Stimulated activated CD4-positive, alpha-beta T cell treated with anti-CD3 and anti-CD28 coated beads, Interleukin-4, amount 100 ng/mL, for 24 hours (primary cell): Measurements from ENCODE around the gene OLA1.
"Not testable (repeated sequence)": the region's sequence is repeated elsewhere in the genome, so short reads cannot be mapped to it uniquely, and the experiment has no call there.

Experiments
- DNase-seq: peaks from one replicate; pipeline ENCODE4 v3.0.0-alpha.2; 2020

Gene OLA1

GRCh38 chr2:174248187-174248997, at the start of gene OLA1:
OLA1 (minus strand) TSS chr2:174248532; CDS start chr2:174246815, 1,717 bp downstream.
- DNase-seq, result peak; percentile 96

GRCh38 chr2:174292908-174293307, 44.6 kb upstream of the OLA1 start:
- DNase-seq, result no peak

GRCh38 chr2:174286172-174286571, 37.8 kb upstream of the OLA1 start:
- DNase-seq, result no peak

DNA sequence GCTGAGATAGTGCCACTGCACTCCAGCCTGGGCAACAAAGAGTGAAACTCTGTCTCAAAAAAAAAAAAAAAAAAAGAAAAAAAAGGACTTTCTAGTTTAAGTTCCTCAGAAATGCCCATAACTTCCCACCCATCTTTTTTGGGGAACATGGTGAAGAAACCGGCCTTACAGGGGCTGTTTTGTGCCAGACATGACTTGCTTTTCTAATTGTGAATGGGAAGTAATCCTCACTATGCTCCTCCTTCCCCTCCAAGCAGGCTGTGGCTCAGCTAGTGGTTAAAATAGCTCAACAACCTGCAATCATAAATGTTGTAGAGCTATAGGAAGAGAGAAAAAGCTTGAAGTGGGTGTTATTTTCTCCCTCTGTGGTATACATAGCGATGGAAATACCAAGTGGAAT, 34.1 kb upstream of the OLA1 start:
- no peak for DNase-seq

GRCh38 chr2:174281736-174282135, 33.4 kb upstream of the OLA1 start:
- DNase-seq, result no peak

DNA sequence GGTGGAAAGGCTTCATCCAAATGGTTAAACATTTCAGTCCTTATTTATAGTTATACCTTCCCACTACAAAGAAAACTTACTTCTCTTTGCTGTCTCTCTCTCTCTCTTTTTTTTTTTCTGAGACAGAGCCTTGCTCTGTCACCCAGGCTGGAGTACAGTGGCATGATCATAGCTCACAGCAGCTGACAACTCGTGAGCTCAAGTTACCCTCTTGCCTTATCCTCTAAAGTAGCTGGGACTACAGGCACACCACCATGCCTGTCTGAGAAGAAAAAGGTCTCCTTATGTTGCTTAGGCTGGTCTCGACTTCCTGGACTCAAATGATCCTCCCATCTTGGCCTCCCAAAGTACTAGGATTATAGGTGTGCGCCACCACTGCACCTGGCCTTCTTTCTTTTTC, 32.3 kb upstream of the OLA1 start:
- DNase-seq, result no peak

DNA sequence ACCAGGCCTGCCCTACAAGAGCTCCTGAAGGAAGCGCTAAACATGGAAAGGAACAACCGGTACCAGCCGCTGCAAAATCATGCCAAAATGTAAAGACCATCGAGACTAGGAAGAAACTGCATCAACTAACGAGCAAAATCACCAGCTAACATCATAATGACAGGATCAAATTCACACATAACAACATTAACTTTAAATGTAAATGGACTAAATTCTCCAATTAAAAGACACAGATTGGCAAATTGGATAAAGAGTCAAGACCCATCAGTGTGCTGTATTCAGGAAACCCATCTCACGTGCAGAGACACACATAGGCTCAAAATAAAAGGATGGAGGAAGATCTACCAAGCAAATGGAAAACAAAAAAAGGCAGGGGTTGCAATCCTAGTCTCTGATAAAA, 21.9 kb upstream of the OLA1 start:
- DNase-seq, result not testable (repeated sequence)

GRCh38 chr2:174266288-174266687, 18.0 kb upstream of the OLA1 start:
- DNase-seq, result no peak

DNA sequence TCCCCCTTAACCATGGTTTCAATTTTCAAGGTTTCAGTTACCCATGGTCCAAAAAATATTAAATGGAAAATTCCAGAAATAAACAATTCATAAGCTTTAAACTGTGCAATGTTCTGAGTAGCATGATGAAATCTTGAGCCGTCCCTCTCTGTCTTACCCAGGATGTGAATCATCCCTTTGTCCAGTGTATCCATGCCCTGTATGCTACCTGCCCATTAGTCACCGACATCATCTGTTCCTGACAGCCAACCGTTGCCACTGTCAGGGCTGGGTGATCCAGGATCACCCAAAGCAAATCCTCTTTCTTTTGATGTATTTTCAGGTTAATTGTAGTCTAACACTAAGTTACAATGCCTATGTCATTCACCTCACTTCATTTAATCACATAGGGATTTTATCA, 15.7 kb upstream of the OLA1 start:
- no peak for DNase-seq

- no peak for DNase-seq
Measured at GRCh38 chr2:174259981-174260380, 11.6 kb upstream of the OLA1 start.

GRCh38 chr2:174254267-174254666, 5.9 kb upstream of the OLA1 start:
- no peak for DNase-seq

- DNase-seq, result no peak
Measured at GRCh38 chr2:174248998-174249592, 763 bp upstream of the OLA1 start.

DNA sequence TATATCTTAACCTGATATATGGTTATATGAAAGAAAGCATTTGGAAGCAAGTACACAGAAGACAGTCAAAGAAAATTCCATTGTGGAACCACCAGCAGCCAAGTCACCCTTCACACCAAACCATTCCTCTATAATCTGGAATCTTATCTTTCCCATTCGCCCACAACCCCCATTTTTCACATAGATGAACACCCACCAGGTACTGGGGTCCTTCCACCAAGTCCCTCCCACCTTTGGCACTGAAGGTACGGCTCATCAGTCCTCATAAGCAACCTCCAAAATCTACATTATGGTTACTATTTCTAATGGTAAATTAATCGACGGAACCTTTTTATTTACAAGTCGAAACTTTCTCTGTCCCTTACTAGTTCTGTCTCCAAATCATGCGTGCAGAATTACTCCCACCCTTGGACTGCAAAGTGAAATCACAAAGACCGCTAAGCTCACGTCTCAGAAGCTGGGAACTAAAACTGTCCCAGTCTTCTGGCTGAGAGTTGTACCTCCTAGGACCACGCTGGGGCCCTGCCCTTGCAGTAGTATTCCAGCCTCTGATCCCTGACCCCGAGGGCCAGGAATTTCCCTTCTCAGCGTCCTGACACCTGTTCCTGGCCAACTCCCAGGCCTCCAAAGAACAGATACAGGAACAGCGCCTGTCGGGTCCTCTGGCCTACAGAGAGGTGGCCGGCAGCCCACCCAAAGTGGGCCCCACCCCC, 702 bp downstream of the OLA1 start:
- DNase-seq, result peak; percentile 3

DNA sequence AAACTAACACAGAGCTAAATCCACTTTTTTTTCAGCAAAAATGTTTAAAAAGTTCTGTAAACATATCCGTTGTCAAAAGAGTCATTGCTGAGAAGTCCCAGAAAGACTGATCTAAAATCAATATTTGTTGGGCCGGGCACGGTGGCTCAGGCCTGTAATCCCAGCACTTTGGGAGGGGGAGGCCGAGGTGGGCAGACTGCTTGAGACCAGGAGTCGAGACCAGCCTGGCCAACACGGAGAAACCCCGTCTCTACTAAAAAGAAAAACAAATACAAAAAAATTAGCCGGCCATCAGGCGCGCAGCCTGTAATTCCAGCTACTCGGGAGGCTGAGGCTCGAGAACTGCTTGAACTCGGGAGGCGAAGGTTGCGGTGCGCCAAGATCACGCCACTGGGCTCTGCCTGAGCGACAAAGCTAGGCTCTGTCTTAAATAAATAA, 1.4 kb downstream of the OLA1 start:
- DNase-seq, result no peak

- not testable (repeated sequence) for DNase-seq
Measured at GRCh38 chr2:174245628-174246027, 2.7 kb downstream of the OLA1 start.

GRCh38 chr2:174245065-174245464, 3.3 kb downstream of the OLA1 start:
- DNase-seq, result no peak

- DNase-seq, result no peak
Measured at GRCh38 chr2:174243812-174244211, 4.5 kb downstream of the OLA1 start.

DNA sequence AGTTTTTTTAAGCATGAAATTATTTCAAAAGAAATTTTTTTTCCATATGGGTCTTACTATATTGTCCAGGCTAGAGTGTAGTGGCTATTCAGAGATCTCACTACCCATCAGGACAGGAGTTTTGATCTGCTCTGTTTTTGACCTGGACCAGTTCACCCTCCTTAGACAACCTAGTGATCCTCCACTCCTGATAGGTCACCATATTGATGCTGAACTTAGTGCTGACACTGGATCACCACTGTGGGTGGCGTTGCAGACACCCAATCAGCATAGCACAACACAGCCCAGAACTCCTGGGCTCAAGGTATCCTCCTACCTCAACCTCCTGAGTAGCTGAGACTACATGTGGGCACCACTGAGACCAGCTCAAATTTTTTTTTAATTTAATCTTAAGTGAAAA, 8.2 kb downstream of the OLA1 start:
- DNase-seq, result no peak

DNA sequence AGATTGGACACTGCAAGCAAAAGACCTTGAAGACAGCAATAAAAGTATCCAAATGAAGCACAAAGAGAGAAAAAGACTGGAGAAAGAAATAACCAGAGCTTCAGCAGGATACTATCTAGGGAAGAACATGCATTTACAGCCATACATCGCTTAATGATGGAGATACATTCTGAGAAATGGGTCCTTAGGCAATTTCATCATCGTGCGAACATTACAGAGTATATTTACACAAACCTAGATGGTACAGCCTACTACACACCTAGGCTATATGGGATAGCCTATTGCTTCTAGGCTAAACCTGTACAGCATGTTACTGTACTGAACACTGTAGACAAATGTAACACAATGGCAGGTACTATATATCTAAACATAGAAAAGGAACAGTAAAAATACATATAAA, 11.9 kb downstream of the OLA1 start:
- DNase-seq, result no peak

DNA sequence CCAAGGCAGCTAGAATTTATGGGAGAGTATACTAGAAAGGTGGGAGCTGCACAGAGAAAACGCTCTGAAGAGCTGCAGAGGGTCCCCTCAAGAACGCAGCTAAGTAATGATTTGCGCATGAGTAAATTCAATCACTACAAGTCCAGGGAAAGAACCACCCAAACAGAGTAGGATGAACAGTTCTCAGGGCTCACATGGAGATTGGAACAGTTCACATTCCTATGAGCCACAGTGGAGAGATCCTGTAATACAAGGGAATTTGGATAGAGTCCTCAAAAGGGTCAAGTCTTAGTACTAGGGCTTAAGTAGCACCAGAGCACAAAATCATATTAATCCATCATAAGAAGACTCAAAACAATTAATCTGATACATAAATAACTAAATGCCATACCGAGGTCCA, 12.7 kb downstream of the OLA1 start:
- DNase-seq, result no peak

- DNase-seq, result no peak
Measured at GRCh38 chr2:174233771-174234275, 14.5 kb downstream of the OLA1 start.

DNA sequence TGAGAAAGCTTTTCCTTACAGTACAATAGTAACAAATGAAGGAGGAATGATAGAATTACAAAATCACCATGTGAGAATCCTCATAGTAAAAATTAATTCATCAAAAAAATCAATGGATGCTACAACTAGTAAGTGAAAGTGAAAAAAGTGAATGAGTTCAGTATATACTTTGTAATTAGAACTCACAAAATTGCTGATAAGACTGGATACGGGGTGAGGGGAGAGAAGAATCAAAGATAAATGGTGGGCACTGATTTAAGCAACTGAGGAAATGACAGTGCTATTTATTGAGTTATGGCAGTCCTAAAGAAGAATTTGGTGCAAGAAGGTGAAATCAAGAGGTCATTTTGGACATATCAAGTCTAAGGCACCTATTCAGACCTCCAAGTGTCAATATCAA, 20.6 kb downstream of the OLA1 start:
- no peak for DNase-seq

- no peak for DNase-seq
Measured at GRCh38 chr2:174224665-174225288, 23.6 kb downstream of the OLA1 start.
